ENCODE results near the gene WFDC2.

DNA sequence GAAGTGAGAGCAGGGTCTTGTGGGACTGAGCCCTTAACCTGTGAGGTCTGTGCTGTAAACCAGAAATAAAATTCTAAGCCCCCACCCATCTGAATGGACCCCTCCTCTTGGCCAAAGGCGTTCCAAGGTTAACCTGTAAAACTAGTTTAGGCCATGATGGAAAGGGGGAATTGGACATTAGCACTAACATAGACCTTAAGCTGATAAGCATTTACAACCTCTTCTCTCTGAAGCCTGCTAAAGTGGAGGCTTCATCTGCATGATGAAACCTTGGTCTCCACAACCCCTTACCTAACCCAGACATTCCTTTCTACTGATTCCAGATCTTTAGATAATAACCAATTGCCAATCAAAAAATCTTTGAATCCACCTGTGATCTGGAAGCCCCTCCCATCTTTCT, 27.8 kb upstream of the WFDC2 start:
- TF ChIP-seq, protein P1, sequence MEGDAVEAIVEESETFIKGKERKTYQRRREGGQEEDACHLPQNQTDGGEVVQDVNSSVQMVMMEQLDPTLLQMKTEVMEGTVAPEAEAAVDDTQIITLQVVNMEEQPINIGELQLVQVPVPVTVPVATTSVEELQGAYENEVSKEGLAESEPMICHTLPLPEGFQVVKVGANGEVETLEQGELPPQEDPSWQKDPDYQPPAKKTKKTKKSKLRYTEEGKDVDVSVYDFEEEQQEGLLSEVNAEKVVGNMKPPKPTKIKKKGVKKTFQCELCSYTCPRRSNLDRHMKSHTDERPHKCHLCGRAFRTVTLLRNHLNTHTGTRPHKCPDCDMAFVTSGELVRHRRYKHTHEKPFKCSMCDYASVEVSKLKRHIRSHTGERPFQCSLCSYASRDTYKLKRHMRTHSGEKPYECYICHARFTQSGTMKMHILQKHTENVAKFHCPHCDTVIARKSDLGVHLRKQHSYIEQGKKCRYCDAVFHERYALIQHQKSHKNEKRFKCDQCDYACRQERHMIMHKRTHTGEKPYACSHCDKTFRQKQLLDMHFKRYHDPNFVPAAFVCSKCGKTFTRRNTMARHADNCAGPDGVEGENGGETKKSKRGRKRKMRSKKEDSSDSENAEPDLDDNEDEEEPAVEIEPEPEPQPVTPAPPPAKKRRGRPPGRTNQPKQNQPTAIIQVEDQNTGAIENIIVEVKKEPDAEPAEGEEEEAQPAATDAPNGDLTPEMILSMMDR (conservative IDR thresholded peaks at IDR 0.05): no peak
- no peak for TF ChIP-seq ZFX (IDR thresholded peaks at IDR 0.05)
